Endodermal cell (in vitro differentiated cells): Measurements from ENCODE around the gene CAPN14. TPM values are rescaled to one million over a fixed set of nuclear protein-coding genes. Genes with fewer than 3 reads are reported as not detected.

ENCODE experiments used
- DNase-seq: peaks from one replicate; pipeline ENCODE4 v3.0.0-alpha.2; 2017
- H3K27ac ChIP-seq: 2 replicates; pipeline ENCODE4 v1.5.1; 2013; ENCODE audit warnings: mild to moderate bottlenecking, low read depth, low read length, moderate library complexity
- H3K27me3 ChIP-seq: 2 replicates; pipeline ENCODE4 v1.6.1; 2013; ENCODE audit warnings: mild to moderate bottlenecking, low read length, moderate library complexity; ENCODE audit not compliant: insufficient read depth, control insufficient read depth, poor library complexity, severe bottlenecking
- H3K36me3 ChIP-seq: 2 replicates; pipeline ENCODE4 v1.7.0; 2013; ENCODE audit warnings: mild to moderate bottlenecking, low read length, moderate library complexity; ENCODE audit not compliant: control insufficient read depth, insufficient read depth
- H3K4me1 ChIP-seq: one replicate; pipeline ENCODE4 v1.7.0; 2013; ENCODE audit warnings: low read length; ENCODE audit not compliant: control insufficient read depth, insufficient read depth
- H3K4me3 ChIP-seq: 2 replicates; pipeline ENCODE4 v1.5.1; 2013; ENCODE audit warnings: mild to moderate bottlenecking, low read length, moderate library complexity
- H3K9ac ChIP-seq: 2 replicates; pipeline ENCODE4 v1.6.1; 2013; ENCODE audit warnings: mild to moderate bottlenecking, low read length, moderate library complexity; ENCODE audit not compliant: poor library complexity, severe bottlenecking; ENCODE audit errors: extremely low read depth
- H3K9me3 ChIP-seq: 2 replicates; pipeline ENCODE4 v1.6.1; 2013; ENCODE audit warnings: mild to moderate bottlenecking, low read length, moderate library complexity; ENCODE audit not compliant: control insufficient read depth
- H3K27ac Mint-ChIP-seq: 2 replicates; pipeline ENCODE4 v1.8.0; 2020; ENCODE audit warnings: mixed read lengths
- H3K27me3 Mint-ChIP-seq: 2 replicates; pipeline ENCODE4 v1.8.0; 2021; ENCODE audit warnings: mild to moderate bottlenecking, mixed read lengths; ENCODE audit not compliant: insufficient read depth
- H3K36me3 Mint-ChIP-seq: 2 replicates; pipeline ENCODE4 v1.8.0; 2020; ENCODE audit warnings: low read depth, mixed read lengths
- H3K4me1 Mint-ChIP-seq: 2 replicates; pipeline ENCODE4 v1.8.0; 2020; ENCODE audit warnings: mixed read lengths
- H3K4me3 Mint-ChIP-seq: 2 replicates; pipeline ENCODE4 v1.8.0; 2020; ENCODE audit warnings: mild to moderate bottlenecking, moderate library complexity, mixed read lengths
- H3K9me3 Mint-ChIP-seq: 2 replicates; pipeline ENCODE4 v1.8.0; 2020; ENCODE audit warnings: mild to moderate bottlenecking, mixed read lengths
- CTCF ChIP-seq: fragments of 200-600 bp; sonication (generic); conservative IDR thresholded peaks from 2 replicates; pipeline ENCODE4 v1.5.0; 2021; ENCODE audit warnings: antibody characterized with exemption, mild to moderate bottlenecking
- WGBS, 2 experiments: methylation state at CpG; one replicate each; pipeline versions ENCODE4 v1.1.5 to v1.1.7; 2013; ENCODE audit warnings: missing lambda C conversion rate in 2 of 2, mixed read lengths in 1 of 2; ENCODE audit not compliant: insufficient coverage in 1 of 2, insufficient read length in 1 of 2; 5-methylcytosine and 5-hydroxymethylcytosine counted together
- total RNA-seq, 2 donors: library from RNA; stranded (reverse); fragmentation: NEBNext Ultra II Directional in 1 of 2; extraction: Animal tissue kit (Norgen Biotek cat#: 25700) in 1 of 2; gene quantifications; 2 replicates in 1 of 2; 3 replicates in 1 of 2; pipeline ENCODE4 v1.2.1, GENCODE V29; 2021

The CAPN14 gene
- total RNA-seq, 2 donors from 2014 or later = 0.31 to 0.40 TPM

- Histone ChIP-seq H3K4me1 (no peaks in the 10 kb centered on the region), H3K27me3 (peaks cover 13% of the 10 kb centered on the region), H3K27ac (no peak overlapping the region), H3K36me3 (no peaks in the 10 kb centered on the region), H3K9ac (no peak overlapping the region), H3K4me3 (no peak overlapping the region), H3K9me3 (no peaks in the 10 kb centered on the region)
- Mint-ChIP-seq H3K9me3 (no peaks in the 10 kb centered on the region), H3K27me3 (peaks cover 28% of the 10 kb centered on the region), H3K27ac (no peak overlapping the region), H3K4me1 (peaks cover 12% of the 10 kb centered on the region), H3K4me3 (no peak overlapping the region), H3K36me3 (no peaks in the 10 kb centered on the region)
- WGBS, 2 experiments = 92% methylated on average over 1 of the region's 1 CpG; no CpG with 5 or more reads in 1 of the 2 experiments
- TF ChIP-seq CTCF = no peak
- DNase-seq = no peak
Measured at GRCh38 chr2:31190188-31190587, 27.1 kb downstream of the CAPN14 start.

DNA sequence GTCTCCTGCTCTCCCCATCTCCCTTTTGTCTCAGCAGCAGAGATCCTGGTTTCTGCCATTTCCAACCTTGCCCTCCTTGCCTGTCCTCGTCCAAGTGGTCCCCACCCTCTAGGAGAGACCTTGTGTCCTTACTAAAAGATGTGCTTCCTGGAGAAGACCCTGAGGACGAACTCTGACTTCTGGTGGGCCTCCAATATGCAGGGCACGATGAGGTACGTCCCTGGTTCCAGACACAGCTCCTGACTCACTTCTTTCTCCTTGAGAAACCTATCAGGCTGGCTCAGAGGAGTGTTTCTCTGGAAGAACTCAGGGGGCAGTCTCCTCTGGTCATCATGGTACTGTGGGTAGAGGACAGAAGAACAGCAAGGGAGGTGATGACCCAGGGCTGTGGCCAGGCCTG, 28.2 kb downstream of the CAPN14 start:
- no peak overlapping the region for H3K9ac ChIP-seq
- H3K36me3 Mint-ChIP-seq = no peaks in the 10 kb centered on the region
- no peak for TF ChIP-seq CTCF
- H3K4me1 ChIP-seq = no peaks in the 10 kb centered on the region
- H3K36me3 ChIP-seq = no peaks in the 10 kb centered on the region
- no peaks in the 10 kb centered on the region for H3K9me3 ChIP-seq
- peaks cover 38% of the 10 kb centered on the region for H3K27me3 Mint-ChIP-seq
- no peak overlapping the region for H3K27ac Mint-ChIP-seq
- H3K4me3 ChIP-seq = no peak overlapping the region
- 78 to 89% methylated on average over 3 to 4 of the region's 4 CpGs for WGBS, 2 experiments
- peaks cover 12% of the 10 kb centered on the region for H3K4me1 Mint-ChIP-seq
- DNase-seq = no peak
- no peak overlapping the region for H3K4me3 Mint-ChIP-seq
- peaks cover 1% of the 10 kb centered on the region for H3K9me3 Mint-ChIP-seq
- H3K27ac ChIP-seq = no peak overlapping the region
- H3K27me3 ChIP-seq = peaks cover 23% of the 10 kb centered on the region

- Mint-ChIP-seq H3K4me1 (peaks cover 5% of the 10 kb centered on the region), H3K9me3 (peaks cover 6% of the 10 kb centered on the region), H3K27ac (no peak overlapping the region), H3K27me3 (peaks cover 43% of the 10 kb centered on the region), H3K36me3 (no peaks in the 10 kb centered on the region), H3K4me3 (no peak overlapping the region)
- DNase-seq = peak; percentile 22
- 80 to 85% methylated on average over 5 of the region's 5 CpGs for WGBS, 2 experiments
- Histone ChIP-seq H3K27ac (no peak overlapping the region), H3K27me3 (peaks cover 28% of the 10 kb centered on the region), H3K9me3 (no peaks in the 10 kb centered on the region), H3K4me3 (no peak overlapping the region), H3K9ac (no peak overlapping the region), H3K36me3 (no peaks in the 10 kb centered on the region), H3K4me1 (no peaks in the 10 kb centered on the region)
- no peak for TF ChIP-seq CTCF
Measured at GRCh38 chr2:31188131-31188530, 29.2 kb downstream of the CAPN14 start.
